Tibial artery (tissue), 4 donors: Measurements from ENCODE around the gene GRAMD4.

Experiments used
- DNase-seq, 2 donors: peaks; one replicate each; pipeline ENCODE4 v3.0.0-alpha.2; 2019
- H3K27ac ChIP-seq, 2 donors: fragments of 200-600 bp; sonication (generic) in 1 of 2; 1 replicate in 1 of 2; 2 replicates in 1 of 2; pipeline ENCODE4 v1.5.1; 2018 to 2019; ENCODE audit warnings: mild to moderate bottlenecking in 1 of 2
- H3K27me3 ChIP-seq, 2 donors: fragments of 200-600 bp; sonication (generic) in 1 of 2; one replicate each; pipeline versions ENCODE4 v1.5.1 to v1.6.0; 2016 to 2019
- H3K36me3 ChIP-seq, 3 donors: fragments of 200-600 bp; sonication (generic) in 2 of 3; one replicate each; pipeline ENCODE4 v1.5.1; 2016 to 2019; ENCODE audit warnings: mild to moderate bottlenecking in 2 of 3
- H3K4me1 ChIP-seq, 4 donors: fragments of 200-600 bp; sonication (generic) in 2 of 4; 1 replicate in 3 of 4; 2 replicates in 1 of 4; pipeline ENCODE4 v1.5.1; 2016 to 2019
- H3K4me3 ChIP-seq, 2 donors: fragments of 200-600 bp; sonication (generic) in 1 of 2; 1 replicate in 1 of 2; 2 replicates in 1 of 2; pipeline ENCODE4 v1.5.1; 2018 to 2019; ENCODE audit warnings: mild to moderate bottlenecking in 2 of 2
- H3K9me3 ChIP-seq, 3 donors: fragments of 200-600 bp; sonication (generic) in 1 of 3; one replicate each; pipeline ENCODE4 v1.5.1; 2016 to 2019
- CTCF ChIP-seq, 2 experiments: fragments of 200-600 bp in 1 of 2; fragments of 450-650 bp in 1 of 2; IDR thresholded peaks; one replicate each; pipeline ENCODE4 v1.5.1; 2017 to 2019; ENCODE audit warnings: antibody characterized with exemption in 2 of 2, mild to moderate bottlenecking in 1 of 2, moderate library complexity in 1 of 2
- intact Hi-C: fragments of 100-400 bp; cut with DNase I; formaldehyde crosslinking; loops from one replicate; pipeline ENCODE4 v1.15.0; 2023; ENCODE audit warnings: low total_unique reads

The GRAMD4 gene

GRCh38 chr22:46682011-46682731 is 62.0 kb downstream of the GRAMD4 start:
- no peak for TF ChIP-seq CTCF (IDR thresholded peaks at IDR 0.05)
- H3K27ac ChIP-seq: no peak overlapping the region
- H3K4me3 ChIP-seq: no peak overlapping the region
- H3K9me3 ChIP-seq: no peaks in the 10 kb centered on the region
- H3K36me3 ChIP-seq: peaks cover 19 to 36% (median 27%) of the 10 kb centered on the region in 3 donors
- no peaks in the 10 kb centered on the region for H3K27me3 ChIP-seq
- peaks cover 0 to 15% (median 8%) of the 10 kb centered on the region in 4 donors for H3K4me1 ChIP-seq
- DNase-seq: no peak
- intact Hi-C loops: no loop called here

DNA sequence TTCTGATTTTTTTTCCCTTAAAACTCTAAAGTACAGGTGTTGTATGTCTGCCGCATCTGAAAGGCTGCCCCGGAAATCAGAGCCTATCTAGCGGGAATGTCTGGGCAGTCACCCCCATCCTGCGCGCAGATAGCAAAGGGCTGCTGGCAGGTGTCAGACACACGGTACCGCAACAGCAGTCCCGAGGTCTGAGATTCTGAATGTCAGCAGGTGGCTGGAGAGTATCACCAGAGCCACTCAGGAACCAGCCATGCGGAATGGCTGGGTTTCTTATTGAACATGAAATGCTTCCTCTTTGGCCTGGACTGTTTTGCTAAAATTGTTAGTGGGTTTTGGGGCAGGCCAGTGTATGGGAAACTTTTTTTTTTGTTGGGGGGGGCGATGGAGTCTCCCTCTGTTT is 64.5 kb downstream of the GRAMD4 start:
- no peak for TF ChIP-seq CTCF (IDR thresholded peaks at IDR 0.05)
- no peak overlapping the region for H3K27ac ChIP-seq

DNA sequence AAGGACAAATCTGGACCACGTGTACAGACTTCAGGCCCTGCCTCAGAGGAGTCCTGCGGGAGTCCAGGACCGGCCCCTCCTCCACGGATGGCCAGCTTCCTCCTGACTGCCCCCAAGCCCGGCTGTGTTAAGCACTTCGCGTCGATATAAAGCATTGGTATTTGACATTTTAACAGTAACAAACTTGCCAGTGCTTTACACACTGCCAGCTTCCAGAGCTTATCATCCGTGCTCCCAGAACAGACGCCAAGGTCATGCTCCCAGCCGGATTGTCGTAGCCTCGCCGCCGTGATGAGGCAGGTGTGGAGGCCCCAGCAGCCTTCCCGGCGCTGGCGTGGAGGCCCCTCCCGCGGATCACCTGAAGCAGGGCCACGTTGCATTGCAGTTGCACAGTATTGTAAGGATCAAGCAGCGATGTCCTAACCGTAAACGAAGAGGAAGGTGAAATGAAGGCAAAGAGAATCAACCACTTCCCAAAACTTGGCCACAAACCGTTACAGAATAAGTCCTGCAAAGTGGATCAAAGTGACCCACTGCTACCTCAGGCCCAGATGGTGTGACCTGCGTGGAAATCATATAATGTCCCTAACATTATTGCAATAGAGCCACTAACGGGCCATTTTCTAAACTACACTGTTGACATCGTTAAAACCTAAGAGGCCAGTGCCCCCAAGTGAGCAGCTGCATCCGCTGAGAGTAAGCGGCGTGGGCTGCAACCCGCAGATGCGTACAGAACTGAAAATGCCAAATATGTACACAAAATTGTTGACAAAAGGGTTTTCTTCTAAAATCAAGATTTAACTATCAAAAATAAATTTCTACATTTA is 66.2 kb downstream of the GRAMD4 start:
- DNase-seq: no peak
- Histone ChIP-seq H3K9me3 (no peaks in the 10 kb centered on the region), H3K27ac (no peak overlapping the region), H3K27me3 (no peaks in the 10 kb centered on the region), H3K36me3 (peaks cover 59 to 69% (median 67%) of the 10 kb centered on the region in 3 donors), H3K4me3 (no peak overlapping the region), H3K4me1 (no peaks in the 10 kb centered on the region)
- intact Hi-C loops: no loop called here
- TF ChIP-seq CTCF (IDR thresholded peaks at IDR 0.05): no peak

More for the DNA sequence above, 64.5 kb downstream of the GRAMD4 start:
- no peaks in the 10 kb centered on the region for H3K27me3 ChIP-seq
- no peak overlapping the region for H3K4me3 ChIP-seq
- H3K36me3 ChIP-seq: peaks cover 42 to 52% (median 50%) of the 10 kb centered on the region in 3 donors
- intact Hi-C loops: no loop called here
- H3K9me3 ChIP-seq: no peaks in the 10 kb centered on the region
- H3K4me1 ChIP-seq: peaks cover 0 to 6% (median 4%) of the 10 kb centered on the region in 4 donors
- no peak for DNase-seq

DNA sequence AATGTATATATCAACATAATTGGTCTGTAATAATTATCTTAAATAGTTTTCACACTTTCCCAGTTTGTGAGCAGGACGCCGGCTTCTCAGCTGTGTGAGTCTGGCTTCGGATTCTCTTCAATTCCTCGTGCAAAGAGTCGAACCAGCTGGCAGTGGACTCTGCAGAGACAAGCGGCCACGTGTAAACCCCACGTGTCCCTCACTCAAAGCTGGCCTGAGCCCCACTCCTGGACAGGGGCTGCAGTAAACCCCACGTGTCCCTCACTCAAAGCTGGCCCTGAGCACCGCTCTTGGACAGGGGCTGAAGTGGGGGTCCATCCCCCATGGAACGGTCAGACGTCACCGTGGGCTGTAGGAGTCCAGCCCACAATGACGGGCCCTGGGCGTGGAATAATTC is 66.9 kb downstream of the GRAMD4 start:
- Histone ChIP-seq H3K27me3 (no peaks in the 10 kb centered on the region), H3K36me3 (peaks cover 65 to 75% (median 73%) of the 10 kb centered on the region in 3 donors), H3K4me3 (no peak overlapping the region), H3K9me3 (no peaks in the 10 kb centered on the region), H3K4me1 (no peaks in the 10 kb centered on the region), H3K27ac (no peak overlapping the region)
- intact Hi-C loops: no loop called here
- TF ChIP-seq CTCF (IDR thresholded peaks at IDR 0.05): no peak
- DNase-seq: no peak

- intact Hi-C loops: no loop called here
- TF ChIP-seq CTCF (IDR thresholded peaks at IDR 0.05): no peak
- H3K9me3 ChIP-seq: no peaks in the 10 kb centered on the region
- no peak for DNase-seq
- no peaks in the 10 kb centered on the region for H3K27me3 ChIP-seq
- peaks cover 66 to 77% (median 73%) of the 10 kb centered on the region in 3 donors for H3K36me3 ChIP-seq
- H3K4me1 ChIP-seq: no peaks in the 10 kb centered on the region
- H3K27ac ChIP-seq: no peak overlapping the region
- H3K4me3 ChIP-seq: no peak overlapping the region
These were observed 67.3 kb downstream of the GRAMD4 start for GRCh38 chr22:46687460-46687859.
